Effector CD8-positive, alpha-beta T cell (primary cell): ENCODE data around the gene MRPS23.
"Not testable (repeated sequence)": the region's sequence is repeated elsewhere in the genome, so short reads cannot be mapped to it uniquely, and the experiment has no call there.

ENCODE experiments used
- DNase-seq: peaks from one replicate; lab custom pipeline; 2025; lab: John Stamatoyannopoulos, UW

Gene MRPS23

DNA sequence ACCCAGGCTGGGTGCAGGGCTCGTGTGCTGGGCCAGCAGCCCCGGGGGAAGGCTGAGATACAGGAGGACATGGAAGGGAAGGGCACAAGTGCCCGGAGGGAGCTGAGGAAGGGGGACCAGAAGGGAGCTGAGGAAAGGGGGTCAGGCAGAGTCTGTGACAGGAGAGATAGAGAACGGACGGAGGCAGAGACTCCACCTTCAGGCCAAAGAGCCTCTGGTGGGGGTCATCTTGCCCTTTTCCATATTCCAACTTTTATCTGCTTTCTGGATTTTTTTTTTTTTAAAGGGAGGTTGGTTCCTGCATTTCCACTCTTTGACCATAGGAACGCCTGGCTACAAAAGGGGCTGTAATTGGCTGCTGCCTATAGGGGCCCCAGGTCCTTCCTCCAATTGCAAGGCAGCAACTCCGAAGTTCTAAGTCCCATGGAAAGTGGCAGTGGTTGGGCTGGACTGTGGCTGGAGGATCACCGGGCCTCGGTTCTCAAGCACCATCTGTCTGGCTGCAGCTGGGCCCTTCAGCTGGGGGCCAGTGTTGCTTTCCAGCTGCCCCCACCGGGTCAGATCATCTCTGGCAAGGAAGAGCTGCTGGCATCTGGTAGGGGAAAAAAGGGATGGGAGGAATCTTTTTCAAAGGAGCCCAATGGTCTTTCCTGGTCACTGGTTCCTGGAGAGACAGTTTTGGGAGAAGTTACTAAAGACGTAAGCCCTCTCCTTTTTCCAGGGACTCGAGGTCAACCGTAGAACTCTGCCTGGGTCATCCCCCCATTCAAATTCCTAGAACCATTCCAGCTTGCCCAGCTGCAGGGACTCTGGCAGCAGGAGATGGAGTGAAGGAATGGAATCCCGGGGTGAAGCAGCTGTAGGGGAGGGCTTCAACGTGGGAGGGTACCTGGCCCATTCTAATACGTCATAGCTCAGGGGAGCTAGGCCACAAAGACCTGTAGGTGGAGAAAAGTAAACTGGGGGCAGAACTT is 13.1 kb upstream of the MRPS23 start:
- no peak for DNase-seq

DNA sequence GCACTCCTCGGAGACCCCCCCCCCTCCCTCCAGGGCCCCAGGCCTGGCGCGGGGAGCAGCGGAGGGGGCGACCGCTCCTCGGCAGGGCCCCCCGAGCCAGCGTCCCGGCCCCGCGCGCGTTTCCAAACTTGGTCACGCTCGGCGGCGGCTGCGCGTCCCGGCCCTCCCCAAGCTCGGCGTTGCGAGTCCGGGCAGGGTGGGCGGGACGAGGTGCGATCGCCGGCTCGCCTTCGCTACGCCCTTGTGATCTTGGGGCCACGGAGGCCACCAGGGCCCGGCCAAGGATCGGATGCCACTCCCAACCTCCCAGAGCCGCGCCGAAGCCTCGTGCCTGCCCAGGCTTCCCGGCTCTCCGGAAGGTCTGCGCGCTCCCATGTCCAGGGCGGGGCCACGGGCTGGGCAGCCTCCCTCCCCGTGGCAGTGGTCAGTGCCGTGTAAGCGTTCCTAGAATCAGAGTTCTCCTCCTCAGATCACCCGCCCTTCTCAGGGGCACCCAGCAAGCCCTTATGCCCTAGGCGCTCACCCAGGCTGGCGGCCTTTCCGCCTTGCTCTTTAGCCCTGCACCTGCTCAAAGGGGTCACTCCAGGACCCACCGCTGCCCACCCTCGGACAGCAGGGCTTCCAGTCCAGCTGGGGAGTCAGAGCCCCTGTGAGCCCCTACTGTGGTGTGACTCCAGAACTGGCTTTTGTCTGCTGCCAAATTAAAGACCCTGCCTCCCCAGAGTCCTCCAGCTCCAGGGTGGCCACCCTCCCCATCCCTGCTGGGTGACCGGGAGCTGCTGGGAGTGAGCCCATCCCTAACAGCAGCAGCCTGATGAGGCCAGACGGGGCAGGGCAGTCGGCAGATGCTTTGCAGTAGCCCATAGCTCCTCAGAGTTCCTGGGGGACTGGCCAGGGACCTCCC is 12.2 kb upstream of the MRPS23 start:
- no peak for DNase-seq

DNA sequence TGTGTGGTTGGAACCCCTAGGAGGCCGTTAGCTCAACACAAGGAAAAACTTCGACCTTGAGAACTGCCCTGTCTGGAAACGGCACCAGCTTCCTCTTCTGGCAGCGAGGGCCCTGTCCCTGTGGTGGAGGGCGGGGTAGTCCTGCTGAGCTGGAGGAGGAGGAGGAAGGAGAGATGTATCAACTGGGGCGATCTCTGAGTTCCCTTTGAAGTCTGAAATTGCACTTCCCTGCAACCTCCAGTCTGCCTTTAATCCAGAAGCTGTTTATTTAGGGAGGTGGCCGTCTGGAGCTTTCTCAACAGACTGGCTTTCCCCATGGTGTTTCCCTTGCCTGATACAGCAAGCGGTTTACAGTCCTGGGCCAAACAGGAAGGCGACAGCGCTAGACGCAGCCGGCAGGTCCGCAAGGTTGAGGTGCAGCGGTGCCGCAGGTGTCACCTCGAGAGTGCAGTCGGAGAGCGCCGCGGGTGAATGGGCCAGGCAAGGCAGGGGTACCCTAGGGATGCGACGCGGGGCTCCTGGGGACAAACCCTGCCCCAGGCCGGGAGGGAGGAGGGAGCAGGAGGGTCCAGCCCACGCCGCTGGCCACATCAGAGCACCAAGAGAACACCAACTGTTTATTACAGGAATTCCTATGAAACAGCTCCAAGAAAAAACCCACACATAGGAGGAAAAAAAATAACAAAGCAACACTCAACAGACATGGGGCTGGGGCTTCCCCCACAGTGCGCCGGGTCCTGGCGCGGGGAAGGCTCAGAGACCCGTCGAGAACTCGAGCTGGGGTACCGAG is 11.4 kb upstream of the MRPS23 start:
- DNase-seq: no peak

DNA sequence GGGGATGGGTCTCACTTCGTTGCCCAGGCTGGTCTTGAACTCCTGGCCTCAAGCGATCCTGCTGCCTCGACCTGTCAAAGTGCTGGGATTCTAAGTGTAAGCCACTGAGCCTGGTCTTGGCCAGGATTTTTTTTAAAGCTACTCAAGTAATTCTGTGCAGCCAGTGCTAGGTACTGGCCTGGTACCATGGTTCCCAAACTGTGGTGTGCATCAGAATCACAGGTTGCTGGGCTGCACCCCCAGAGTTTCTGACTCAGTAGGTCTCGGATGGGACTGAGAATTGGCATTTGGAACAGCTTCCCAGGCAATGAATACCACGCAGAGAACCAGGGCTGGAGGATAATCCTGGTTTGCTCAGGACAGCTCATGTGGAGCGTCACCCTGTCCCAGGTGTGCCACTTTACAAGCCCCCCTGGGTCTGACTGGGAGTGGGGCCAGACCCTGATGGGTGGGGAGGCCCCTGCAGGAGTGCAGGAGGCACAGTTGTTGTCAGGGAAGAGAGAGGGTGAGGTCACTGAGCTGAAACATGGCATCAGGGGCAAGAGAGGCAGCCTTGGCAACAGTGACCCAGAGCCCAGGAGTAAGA is 10.7 kb upstream of the MRPS23 start:
- no peak for DNase-seq

DNA sequence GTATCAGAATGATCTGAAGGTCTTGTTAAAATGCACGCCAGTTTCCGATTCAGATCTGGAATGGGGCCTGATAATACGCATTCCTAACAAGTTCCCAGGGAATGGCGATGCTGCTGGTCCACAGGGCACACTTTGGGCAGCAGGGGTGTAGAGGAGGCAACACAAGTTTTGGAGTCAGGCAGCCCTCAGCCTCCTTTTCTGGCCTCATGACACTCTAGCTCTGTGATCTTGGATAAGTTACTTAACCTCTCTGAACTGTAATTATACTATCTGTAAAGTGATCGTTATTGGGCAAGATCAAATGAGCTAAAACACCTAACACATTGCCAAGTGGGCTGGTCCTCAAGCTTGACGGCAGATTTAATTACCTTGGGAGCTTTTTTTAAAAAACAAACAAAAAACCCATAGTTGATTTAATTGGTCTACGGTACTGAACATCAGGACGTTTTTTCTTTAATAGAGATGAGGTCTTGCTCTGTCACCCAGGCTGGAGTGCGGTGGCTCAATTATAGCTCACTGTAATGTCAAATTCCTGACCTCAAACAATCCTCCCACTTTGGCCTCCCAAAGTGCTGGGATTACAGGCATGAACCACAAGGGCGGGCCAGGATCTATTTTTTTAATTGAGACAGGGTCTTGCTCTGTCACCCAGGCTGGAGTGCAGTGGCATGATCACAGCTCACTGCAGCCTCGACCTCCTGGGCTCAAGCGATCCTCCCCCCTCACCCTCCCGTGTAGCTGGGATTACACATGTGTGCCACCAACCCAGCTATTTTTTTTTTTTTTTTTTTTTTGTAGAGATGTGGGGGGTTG is 10.0 kb upstream of the MRPS23 start:
- DNase-seq: no peak

DNA sequence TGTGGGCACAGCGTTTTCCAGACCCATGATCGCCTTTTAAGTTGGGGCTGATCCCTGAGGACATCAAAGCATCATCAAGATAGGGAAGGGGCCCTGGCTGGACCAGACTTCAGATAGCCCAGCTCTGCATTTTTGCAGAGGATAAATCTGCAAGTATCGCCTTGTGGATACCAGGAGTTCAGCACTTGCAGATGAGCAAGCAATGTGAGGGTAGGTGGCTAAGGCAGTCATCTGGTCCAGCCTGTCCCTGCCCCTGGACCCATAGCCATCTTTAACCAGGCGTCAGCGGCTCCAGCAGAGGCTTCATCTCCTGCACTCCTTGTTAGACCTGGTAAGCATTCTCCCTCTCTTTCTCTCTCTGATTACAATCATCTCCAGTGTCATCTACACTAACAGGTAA is 9.0 kb upstream of the MRPS23 start:
- DNase-seq: no peak

DNA sequence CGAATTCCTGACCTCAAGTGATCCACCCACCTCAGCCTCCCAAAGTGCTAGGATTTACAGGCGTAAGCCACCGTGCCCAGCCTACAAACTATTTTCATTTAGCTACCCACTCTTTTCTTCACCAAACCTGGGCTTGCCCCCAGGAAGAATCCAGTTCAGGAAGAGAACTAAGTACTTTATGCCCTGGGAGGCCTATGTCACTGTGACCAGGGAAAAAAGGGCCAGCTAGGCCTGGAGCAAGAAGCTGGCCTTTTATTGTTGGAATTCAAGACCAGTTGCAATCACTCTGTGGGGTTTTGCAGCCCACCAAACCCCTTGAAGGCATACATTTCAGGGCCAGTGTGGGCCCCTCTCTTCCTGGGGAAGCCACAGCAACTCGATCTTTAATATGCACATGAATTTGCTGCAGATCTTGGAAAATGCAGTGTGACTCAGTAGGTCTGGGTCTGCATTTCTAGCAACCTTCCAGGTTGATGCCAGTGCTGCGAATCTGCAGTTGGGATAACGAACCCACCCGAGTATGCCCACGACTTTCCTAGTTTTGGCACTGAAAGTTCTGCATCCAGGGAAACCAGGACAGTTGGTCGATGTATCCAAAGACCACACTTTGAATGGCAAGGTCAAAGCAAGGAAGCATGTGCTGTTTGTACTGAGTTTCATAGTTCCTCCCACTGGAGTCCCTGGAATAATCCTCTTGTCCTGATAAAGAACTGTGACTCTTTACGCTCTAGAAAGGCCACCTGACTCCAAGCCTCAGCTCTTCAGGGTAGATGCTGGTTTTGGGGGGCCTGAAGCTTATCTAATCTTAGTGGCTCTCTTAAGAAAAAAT is 7.2 kb upstream of the MRPS23 start:
- no peak for DNase-seq

DNA sequence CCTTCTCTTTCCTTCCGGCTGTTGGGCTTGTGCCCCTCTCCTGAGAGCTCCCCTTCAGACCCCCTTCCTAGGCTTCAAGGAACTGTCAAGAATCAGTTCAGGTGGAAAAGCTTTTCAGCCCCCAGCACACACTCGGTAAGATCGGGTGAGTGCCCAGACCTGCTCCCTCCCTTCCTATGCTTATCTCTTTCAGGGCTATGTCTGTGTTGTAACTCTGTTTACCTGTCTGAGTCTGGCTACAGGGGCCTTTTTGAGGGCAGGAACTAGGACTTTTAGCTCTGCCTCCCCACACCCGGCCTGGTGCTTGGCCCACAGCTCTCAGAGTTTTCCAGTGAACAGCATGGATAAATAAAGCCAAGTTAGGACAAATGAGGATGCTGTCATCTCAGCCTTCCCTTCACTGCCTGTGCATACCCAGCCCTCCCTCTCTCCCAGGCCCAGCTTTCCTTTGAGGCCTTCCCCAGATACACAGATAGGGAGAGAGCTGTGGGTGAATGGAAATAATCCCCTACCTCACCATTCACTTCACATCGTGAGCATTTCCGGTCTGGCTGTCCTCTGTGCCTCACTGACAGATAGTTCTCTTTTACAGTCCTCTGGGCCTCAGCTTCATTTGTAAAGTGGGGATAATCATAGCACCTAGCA is 5.7 kb upstream of the MRPS23 start:
- DNase-seq: no peak

DNA sequence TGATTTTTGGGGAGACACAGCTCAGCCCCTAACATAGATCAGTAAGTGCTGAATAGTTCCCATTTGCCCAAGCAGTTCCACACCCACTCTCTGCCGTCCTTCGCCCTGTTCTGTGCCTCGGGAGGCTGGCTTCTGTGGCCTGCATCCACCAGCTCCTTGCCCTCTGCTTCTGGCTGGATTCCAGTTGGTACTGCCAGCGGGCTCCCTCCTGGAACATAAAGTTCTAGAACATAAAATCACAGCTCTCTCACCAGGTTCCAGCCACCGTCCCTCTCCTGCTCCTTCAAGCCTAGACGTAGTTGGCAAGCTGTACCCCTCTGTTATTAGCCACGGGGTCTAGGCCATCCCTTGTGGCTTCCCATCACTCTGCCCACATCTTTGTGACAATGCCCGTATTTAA is 3.9 kb upstream of the MRPS23 start:
- DNase-seq: no peak

DNA sequence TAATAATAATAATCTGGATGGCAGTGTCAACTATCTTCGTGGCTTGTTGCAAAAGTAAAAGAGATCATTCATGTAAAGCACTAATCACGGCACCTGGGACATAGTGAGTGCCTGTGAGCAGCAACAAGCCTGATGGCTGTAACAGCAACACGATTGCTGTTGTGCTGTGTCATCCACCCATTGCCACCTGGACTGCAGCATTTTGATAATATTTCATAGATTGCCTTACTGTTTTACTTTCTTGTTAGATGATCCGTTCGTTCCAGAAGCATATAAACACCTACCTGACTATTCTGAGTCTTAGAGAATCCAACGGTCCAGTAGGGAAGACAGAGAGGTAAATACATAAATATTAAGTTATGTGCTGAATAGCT is 3.1 kb upstream of the MRPS23 start:
- DNase-seq: no peak

DNA sequence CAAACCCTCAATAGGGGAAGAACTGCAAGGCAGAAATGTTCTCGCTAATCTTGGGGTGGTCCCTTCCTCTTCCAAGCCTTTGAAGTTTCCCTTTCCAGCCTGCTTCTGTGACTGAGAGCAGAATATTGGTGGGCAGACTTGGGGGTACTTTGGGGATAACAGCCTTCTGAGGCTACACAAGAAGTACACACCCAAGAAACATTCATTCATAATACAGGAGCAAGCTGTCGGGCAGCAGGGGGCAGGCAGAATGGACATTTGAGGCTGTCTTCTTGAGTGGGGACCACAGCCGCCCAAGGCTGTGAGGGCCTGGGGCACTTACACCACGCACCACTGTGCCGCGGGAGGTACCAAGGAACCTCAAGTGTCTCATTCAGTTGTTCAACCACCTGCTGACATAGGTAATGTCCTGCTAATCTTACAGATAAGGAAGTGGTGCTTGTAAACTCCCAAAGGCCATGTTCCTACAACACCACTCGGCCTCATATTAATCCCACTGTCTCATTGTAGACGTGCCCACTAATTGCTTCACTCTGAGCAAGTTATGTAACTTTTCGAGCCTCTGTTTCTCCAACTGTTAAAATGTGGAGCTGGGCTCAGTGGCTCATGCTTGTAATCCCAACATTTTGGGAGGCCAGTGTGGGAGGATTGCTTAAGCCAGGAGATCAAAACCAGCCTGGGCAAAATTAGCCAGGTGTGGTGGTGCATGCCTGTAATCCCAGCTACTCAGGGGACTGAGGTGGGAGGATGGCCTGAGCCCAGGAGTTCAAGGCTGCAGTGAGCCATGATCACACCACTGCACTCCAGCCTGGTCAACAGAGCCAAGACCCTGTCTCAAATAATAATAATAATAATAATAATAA is 2.5 kb upstream of the MRPS23 start:
- no peak for DNase-seq

DNA sequence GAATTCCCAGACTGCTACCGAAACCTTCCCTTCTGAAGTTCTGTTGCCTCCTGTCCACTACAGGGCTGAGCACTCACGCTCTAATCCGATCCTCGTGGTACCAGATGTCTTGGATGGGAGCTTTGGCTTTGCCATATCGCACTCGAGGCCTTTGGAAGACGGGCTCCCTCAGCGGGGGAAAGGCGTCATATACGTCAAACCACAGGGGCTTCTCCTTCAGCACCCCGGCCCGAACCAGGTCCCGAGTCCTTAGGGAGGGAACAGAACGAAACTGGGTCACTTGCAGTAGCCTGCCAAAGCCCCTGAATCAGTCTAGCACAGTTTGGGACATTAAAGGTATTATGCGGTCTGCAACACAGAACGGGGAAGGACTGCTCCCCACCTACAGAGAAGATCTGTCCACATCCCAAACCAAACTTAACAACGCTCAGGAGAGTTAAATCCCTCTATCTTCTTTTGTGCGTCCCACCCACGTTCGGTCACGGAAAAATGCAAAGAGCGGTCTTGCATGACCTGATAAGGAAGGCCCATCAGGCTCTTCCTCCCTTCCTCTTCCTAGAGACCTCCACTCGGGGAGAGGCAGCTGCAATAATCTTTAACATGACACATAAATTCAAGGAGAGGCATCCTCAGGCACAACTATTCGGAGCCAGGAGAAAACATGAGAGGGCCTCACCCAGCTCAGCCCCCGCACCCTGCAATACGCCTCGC is 526 bp downstream of the MRPS23 start:
- DNase-seq: no peak

DNA sequence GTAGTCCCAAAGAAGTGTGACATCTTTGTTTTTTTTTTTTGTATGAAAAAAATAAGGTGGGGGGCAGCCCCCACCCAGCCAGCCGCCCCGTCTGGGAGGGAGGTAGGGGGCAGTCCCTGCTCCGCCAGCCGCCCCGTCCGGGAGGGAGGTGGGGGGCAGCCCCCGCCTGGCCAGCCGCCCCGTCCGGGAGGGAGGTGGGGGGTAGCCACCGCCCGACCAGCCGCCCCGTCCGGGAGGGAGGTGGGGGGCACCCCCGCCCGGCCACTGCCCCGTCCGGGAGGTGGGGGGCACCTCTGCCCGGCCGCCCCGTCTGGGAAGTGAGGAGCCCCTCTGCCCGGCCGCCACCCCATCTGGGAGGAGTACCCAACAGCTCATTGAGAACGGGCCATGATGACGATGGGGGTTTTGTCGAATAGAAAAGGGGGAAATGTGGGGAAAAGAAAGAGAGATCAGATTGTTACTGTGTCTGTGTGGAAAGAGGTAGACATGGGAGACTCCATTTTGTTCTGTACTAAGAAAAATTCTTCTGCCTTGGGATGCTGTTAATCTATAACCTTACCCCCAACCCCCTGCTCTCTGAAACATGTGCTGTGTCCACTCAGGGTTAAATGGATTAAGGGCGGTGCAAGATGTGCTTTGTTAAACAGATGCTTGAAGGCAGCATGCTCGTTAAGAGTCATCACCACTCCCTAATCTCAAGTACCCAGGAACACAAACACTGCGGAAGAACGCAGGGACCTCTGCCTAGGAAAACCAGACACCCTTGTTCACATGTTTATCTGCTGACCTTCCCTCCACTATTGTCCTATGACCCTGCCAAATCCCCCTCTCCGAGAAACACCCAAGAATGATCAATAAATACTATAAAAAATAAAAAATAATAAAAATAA is 3.5 kb downstream of the MRPS23 start:
- DNase-seq: not testable (repeated sequence)

DNA sequence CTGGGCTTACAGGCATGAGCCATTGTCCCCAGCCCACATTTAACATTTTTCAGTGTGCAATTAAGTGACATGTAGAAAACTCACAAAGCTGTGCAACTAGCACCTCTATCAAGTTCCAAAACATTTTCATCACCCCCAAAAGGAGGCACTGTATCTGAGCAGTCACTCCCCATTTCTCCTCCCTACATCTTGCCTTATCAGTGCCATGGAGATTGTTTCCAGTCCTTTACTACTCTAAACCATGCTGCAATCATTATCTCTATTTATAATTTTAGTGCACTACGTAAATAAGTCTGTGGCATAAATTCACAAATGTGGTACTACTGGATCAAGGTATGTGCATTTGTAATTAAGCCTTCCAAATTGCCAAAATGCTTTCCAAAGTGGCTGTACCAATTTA is 7.6 kb downstream of the MRPS23 start:
- no peak for DNase-seq

DNA sequence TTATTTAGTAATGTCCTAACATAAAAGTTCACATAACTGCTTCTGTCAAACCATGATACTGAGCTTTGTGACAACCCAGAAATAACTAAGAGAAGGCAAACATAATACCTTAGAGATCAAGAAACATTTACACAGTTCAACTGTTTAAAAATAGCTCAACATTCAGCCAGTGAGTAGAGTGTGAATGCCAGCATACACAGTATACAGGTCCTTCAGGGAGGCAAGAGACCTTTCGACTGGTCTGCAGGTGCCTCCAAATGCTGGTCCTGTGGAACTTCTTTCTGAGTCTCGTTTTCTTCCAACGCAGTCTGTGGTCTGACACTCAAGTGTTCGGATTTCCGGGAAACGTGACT is 10.3 kb downstream of the MRPS23 start:
- no peak for DNase-seq

DNA sequence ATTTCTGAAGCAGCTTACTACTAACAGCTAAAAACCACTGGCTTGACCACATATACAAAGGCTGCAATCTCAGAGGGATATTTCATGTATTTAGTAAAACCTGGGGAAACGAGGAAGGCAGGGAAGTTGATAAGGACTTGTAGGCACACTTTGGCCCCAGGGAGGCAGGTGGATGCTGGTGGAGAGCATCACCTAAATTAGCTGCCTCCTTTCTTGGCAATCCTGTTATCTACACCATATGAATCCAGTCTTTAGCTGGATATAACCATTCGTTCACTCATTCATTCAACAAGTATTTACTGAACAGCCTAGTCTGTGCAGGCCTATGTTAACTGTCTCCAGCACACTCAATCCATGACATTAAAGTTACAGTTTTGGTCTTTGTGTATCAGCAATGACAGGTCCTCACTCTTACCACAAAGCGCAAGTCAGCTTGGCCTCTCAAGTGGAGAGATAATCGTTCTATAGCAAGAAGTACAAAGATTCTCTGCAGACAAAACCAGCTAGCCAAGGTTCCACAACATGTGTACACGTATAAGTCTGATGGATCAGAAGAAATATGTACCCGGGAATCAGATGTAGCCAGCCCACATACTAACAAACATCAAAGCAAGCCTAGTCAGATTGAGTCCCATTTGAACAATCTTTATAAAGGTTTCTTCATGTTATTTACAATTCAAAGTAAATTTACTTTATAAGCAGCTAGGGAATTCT is 10.8 kb downstream of the MRPS23 start:
- no peak for DNase-seq
